Esophagus squamous epithelium (tissue), 5 donors: ENCODE results near the gene DOK1. TPM values are rescaled to one million over a fixed set of nuclear protein-coding genes. Genes with fewer than 3 reads are reported as not detected.

ENCODE experiments used
- DNase-seq: peaks from one replicate; lab custom pipeline; 2025; lab: John Stamatoyannopoulos, UW
- H3K27ac ChIP-seq, 4 donors: fragments of 200-600 bp; sonication (generic); one replicate each; pipeline ENCODE4 v1.5.1; 2016 to 2019; ENCODE audit warnings: mild to moderate bottlenecking in 1 of 4
- H3K27me3 ChIP-seq, 4 donors: fragments of 200-600 bp; sonication (generic); 1 replicate in 3 of 4; 2 replicates in 1 of 4; pipeline versions ENCODE4 v1.5.1 to v1.6.0; 2017 to 2021; ENCODE audit warnings: antibody characterized with exemption in 1 of 4
- H3K36me3 ChIP-seq, 3 donors: fragments of 200-600 bp; sonication (generic); one replicate each; pipeline ENCODE4 v1.5.1; 2016 to 2019
- H3K4me1 ChIP-seq, 3 donors: fragments of 200-600 bp; sonication (generic); one replicate each; pipeline ENCODE4 v1.5.1; 2017 to 2019
- H3K4me3 ChIP-seq, 4 donors: fragments of 200-600 bp; sonication (generic); 1 replicate in 3 of 4; 2 replicates in 1 of 4; pipeline ENCODE4 v1.5.1; 2016 to 2019; ENCODE audit warnings: mild to moderate bottlenecking in 2 of 4, moderate library complexity in 1 of 4
- H3K9me3 ChIP-seq, 3 donors: fragments of 200-600 bp; sonication (generic); one replicate each; pipeline ENCODE4 v1.5.1; 2016 to 2019
- CTCF ChIP-seq, 6 experiments: fragments of 450-650 bp in 4 of 6; fragments of 200-600 bp in 2 of 6; sonication (generic) in 2 of 6; IDR thresholded peaks; one replicate each; pipeline ENCODE4 v1.5.1; 2016 to 2019; ENCODE audit warnings: antibody characterized with exemption in 6 of 6, mild to moderate bottlenecking in 4 of 6, moderate library complexity in 4 of 6
- POLR2A ChIP-seq, 4 donors: fragments of 450-650 bp; IDR thresholded peaks; one replicate each; pipeline ENCODE4 v1.6.1; 2017; ENCODE audit warnings: antibody characterized with exemption in 4 of 4, mild to moderate bottlenecking in 4 of 4, moderate library complexity in 3 of 4
- WGBS, 2 donors: methylation state at CpG; one replicate each; pipeline ENCODE4 v1.1.5; 2018; 5-methylcytosine and 5-hydroxymethylcytosine counted together
- intact Hi-C: fragments of 100-400 bp; cut with DNase I; formaldehyde crosslinking; loops from one replicate; pipeline ENCODE4 v1.15.0; 2022
- total RNA-seq, 4 donors: library from RNA; depleted of rRNA; stranded (reverse); fragments of >200 nt; gene quantifications; one replicate each; pipeline ENCODE4 v1.1.0, GENCODE V29; 2016
- donor health status: DM: yes; HTN: yes; CAD: no.

Gene DOK1
- total RNA-seq, 4 donors from 2014 or later = 0.88 to 6.7 (median 3.0) TPM; not detected in 1

GRCh38 chr2:74530239-74531187, 24.0 kb upstream of the DOK1 start:
- H3K27me3 ChIP-seq = no peaks in the 10 kb centered on the region
- peak overlapping the region; percentile 90 to 95 (median 91) for H3K27ac ChIP-seq
- H3K4me1 ChIP-seq = peaks cover 18 to 56% (median 28%) of the 10 kb centered on the region in 3 donors
- TF ChIP-seq CTCF (IDR thresholded peaks at IDR 0.05) (no peak), POLR2A (IDR thresholded peaks at IDR 0.05) (no peak)
- no peaks in the 10 kb centered on the region for H3K9me3 ChIP-seq
- WGBS, 2 donors = 2 to 17% methylated on average over 3 to 19 of the region's 54 CpGs
- peak overlapping the region; percentile 83 to 98 (median 90) for H3K4me3 ChIP-seq
- DNase-seq = no peak
- intact Hi-C loops = no loop called here
- H3K36me3 ChIP-seq = peaks cover 7 to 45% (median 21%) of the 10 kb centered on the region in 3 donors

- WGBS, 2 donors = 52 to 84% methylated on average over 6 of the region's 7 CpGs
- intact Hi-C loops = no loop called here
These were observed 22.9 kb upstream of the DOK1 start for GRCh38 chr2:74531666-74532065.

GRCh38 chr2:74532222-74532621, 22.3 kb upstream of the DOK1 start:
- H3K27me3 ChIP-seq = peaks cover 0 to 3% (median 0%) of the 10 kb centered on the region in 4 donors
- intact Hi-C loops = no loop called here
- no peak overlapping the region for H3K4me3 ChIP-seq
- H3K27ac ChIP-seq = no peak overlapping the region
- H3K9me3 ChIP-seq = no peaks in the 10 kb centered on the region
- DNase-seq = no peak
- H3K4me1 ChIP-seq = peaks cover 18 to 44% (median 28%) of the 10 kb centered on the region in 3 donors
- TF ChIP-seq POLR2A (IDR thresholded peaks at IDR 0.05) (no peak), CTCF (IDR thresholded peaks at IDR 0.05) (peak in 4 of 6 experiments; percentile 7 to 46 (median 24))
- peaks cover 0 to 28% (median 13%) of the 10 kb centered on the region in 3 donors for H3K36me3 ChIP-seq

More at GRCh38 chr2:74531666-74532065, 22.9 kb upstream of the DOK1 start:
- H3K27ac ChIP-seq = no peak overlapping the region
- H3K4me3 ChIP-seq = no peak overlapping the region
- TF ChIP-seq CTCF (IDR thresholded peaks at IDR 0.05) (no peak), POLR2A (IDR thresholded peaks at IDR 0.05) (no peak)
- no peak for DNase-seq
- no peaks in the 10 kb centered on the region for H3K9me3 ChIP-seq
- H3K4me1 ChIP-seq = peaks cover 18 to 44% (median 28%) of the 10 kb centered on the region in 3 donors
- H3K36me3 ChIP-seq = peaks cover 2 to 34% (median 19%) of the 10 kb centered on the region in 3 donors
- H3K27me3 ChIP-seq = no peaks in the 10 kb centered on the region

GRCh38 chr2:74533464-74533863, 21.1 kb upstream of the DOK1 start:
- Histone ChIP-seq H3K9me3 (no peaks in the 10 kb centered on the region), H3K4me3 (no peak overlapping the region), H3K27ac (no peak overlapping the region), H3K36me3 (peaks cover 0 to 18% (median 10%) of the 10 kb centered on the region in 3 donors), H3K4me1 (peaks cover 14 to 35% (median 20%) of the 10 kb centered on the region in 3 donors), H3K27me3 (peaks cover 0 to 13% (median 0%) of the 10 kb centered on the region in 4 donors)
- no peak for DNase-seq
- TF ChIP-seq POLR2A (IDR thresholded peaks at IDR 0.05) (no peak), CTCF (IDR thresholded peaks at IDR 0.05) (no peak)
- WGBS, 2 donors = 71 to 81% methylated on average over 2 to 3 of the region's 4 CpGs
- intact Hi-C loops = no loop called here

GRCh38 chr2:74534411-74534810, 20.1 kb upstream of the DOK1 start:
- Histone ChIP-seq H3K4me3 (no peak overlapping the region), H3K27ac (no peak overlapping the region), H3K27me3 (peaks cover 0 to 22% (median 0%) of the 10 kb centered on the region in 4 donors), H3K4me1 (peaks cover 9 to 29% (median 14%) of the 10 kb centered on the region in 3 donors), H3K36me3 (peaks cover 0 to 18% (median 10%) of the 10 kb centered on the region in 3 donors), H3K9me3 (no peaks in the 10 kb centered on the region)
- WGBS, 2 donors = 62% methylated on average over 3 of the region's 12 CpGs; no CpG with 5 or more reads in 1 of the 2 donors
- DNase-seq = no peak
- TF ChIP-seq POLR2A (IDR thresholded peaks at IDR 0.05) (no peak), CTCF (IDR thresholded peaks at IDR 0.05) (no peak)
- intact Hi-C loops = no loop called here
